ENCODE measurements around the gene AKAP1.

DNA sequence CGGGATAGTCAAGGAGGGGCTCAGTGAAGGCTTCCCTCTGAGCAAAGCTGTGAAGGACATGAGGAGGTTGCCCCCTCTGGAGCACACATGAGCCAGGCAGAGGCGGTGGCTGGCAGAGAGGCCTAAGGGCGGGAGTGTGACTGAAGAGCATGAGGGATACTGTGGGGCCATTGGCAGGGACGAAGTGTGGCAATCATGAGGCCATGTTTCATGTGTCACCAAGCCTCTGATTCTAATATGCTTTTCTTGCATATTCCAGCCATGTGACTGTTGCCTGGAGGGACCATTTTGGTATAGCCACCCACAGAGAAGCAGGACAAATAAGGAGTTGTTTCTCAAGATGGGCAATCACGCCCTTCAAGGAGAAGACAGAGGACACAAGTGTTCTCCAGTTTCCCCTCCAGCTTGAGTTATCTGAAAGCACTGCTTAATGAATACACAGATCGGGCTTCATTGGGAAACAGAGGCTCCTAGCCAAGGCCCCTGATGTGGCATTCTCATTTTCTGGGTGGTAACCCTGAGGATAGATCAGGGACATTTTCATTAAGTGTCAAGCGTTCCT lies 68.0 kb downstream of the AKAP1 start:
- TF ChIP-seq, protein P1, sequence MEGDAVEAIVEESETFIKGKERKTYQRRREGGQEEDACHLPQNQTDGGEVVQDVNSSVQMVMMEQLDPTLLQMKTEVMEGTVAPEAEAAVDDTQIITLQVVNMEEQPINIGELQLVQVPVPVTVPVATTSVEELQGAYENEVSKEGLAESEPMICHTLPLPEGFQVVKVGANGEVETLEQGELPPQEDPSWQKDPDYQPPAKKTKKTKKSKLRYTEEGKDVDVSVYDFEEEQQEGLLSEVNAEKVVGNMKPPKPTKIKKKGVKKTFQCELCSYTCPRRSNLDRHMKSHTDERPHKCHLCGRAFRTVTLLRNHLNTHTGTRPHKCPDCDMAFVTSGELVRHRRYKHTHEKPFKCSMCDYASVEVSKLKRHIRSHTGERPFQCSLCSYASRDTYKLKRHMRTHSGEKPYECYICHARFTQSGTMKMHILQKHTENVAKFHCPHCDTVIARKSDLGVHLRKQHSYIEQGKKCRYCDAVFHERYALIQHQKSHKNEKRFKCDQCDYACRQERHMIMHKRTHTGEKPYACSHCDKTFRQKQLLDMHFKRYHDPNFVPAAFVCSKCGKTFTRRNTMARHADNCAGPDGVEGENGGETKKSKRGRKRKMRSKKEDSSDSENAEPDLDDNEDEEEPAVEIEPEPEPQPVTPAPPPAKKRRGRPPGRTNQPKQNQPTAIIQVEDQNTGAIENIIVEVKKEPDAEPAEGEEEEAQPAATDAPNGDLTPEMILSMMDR (IDR thresholded peaks at IDR 0.05; ENCODE audit: low read depth, low read length, missing input control), result no peak
- TF ChIP-seq TAF1 (conservative IDR thresholded peaks at IDR 0.05) (no peak), GABPA (IDR thresholded peaks at IDR 0.05 in 1 of 2, conservative IDR thresholded peaks at IDR 0.05 in 1 of 2) (no peak), FOXA1 (IDR thresholded peaks at IDR 0.05) (no peak), SP1 (IDR thresholded peaks at IDR 0.05) (no peak)
- TF ChIP-seq, protein P2, sequence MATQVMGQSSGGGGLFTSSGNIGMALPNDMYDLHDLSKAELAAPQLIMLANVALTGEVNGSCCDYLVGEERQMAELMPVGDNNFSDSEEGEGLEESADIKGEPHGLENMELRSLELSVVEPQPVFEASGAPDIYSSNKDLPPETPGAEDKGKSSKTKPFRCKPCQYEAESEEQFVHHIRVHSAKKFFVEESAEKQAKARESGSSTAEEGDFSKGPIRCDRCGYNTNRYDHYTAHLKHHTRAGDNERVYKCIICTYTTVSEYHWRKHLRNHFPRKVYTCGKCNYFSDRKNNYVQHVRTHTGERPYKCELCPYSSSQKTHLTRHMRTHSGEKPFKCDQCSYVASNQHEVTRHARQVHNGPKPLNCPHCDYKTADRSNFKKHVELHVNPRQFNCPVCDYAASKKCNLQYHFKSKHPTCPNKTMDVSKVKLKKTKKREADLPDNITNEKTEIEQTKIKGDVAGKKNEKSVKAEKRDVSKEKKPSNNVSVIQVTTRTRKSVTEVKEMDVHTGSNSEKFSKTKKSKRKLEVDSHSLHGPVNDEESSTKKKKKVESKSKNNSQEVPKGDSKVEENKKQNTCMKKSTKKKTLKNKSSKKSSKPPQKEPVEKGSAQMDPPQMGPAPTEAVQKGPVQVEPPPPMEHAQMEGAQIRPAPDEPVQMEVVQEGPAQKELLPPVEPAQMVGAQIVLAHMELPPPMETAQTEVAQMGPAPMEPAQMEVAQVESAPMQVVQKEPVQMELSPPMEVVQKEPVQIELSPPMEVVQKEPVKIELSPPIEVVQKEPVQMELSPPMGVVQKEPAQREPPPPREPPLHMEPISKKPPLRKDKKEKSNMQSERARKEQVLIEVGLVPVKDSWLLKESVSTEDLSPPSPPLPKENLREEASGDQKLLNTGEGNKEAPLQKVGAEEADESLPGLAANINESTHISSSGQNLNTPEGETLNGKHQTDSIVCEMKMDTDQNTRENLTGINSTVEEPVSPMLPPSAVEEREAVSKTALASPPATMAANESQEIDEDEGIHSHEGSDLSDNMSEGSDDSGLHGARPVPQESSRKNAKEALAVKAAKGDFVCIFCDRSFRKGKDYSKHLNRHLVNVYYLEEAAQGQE (IDR thresholded peaks at IDR 0.05), result no peak
- TF ChIP-seq, protein P3, sequence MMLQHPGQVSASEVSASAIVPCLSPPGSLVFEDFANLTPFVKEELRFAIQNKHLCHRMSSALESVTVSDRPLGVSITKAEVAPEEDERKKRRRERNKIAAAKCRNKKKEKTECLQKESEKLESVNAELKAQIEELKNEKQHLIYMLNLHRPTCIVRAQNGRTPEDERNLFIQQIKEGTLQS (IDR thresholded peaks at IDR 0.05), result no peak
